ENCODE results near the gene SMYD2. TPM values are rescaled to one million over a fixed set of nuclear protein-coding genes. Genes with fewer than 3 reads are reported as not detected.

The SMYD2 gene
- total and polyA plus RNA-seq, 2 of the 8 experiments (the other 6 are each of a cell fraction or from before 2014, with no cell fraction given): 3.0 to 5.2 TPM

GRCh38 chr1:214272964-214273533 lies 7.9 kb upstream of the SMYD2 start:
- H3K4me1 ChIP-seq (replicated peaks in 1 of 4; ENCODE audit: control insufficient read depth in 3 of 4, insufficient read depth in 4 of 4, low read length in 3 of 4): peaks cover 0 to 2% (median 0%) of the 10 kb centered on the region in 4 experiments; a peak in 4 of 7 replicates
- DNase-seq (ENCODE audit: low read depth in 1 of 2, low spot score in 2 of 2) (no peak), FAIRE-seq (no peak)
- ChIA-PET CTCF (ENCODE audit: partially characterized antibody) (interaction anchor here (1.0 to 5.2 kb wide), 10 partner anchors 10 to 63 kb away, joined by 3 to 130 read pairs (median 6); no protein-coding TSS in a partner anchor), POLR2A (ENCODE audit: partially characterized antibody) (no interaction called here)
- H2BK12ac ChIP-seq (ENCODE audit: low read depth, low read length): no peak overlapping the region
- H4K8ac ChIP-seq (ENCODE audit: extremely low read depth, insufficient read depth, low read length): no peak overlapping the region
- no peak overlapping the region for H2BK5ac ChIP-seq (ENCODE audit: low read depth, low read length)
- no peak overlapping the region for H2BK120ac ChIP-seq (replicated peaks; ENCODE audit: low read depth, low read length)
- no peak overlapping the region for H4K91ac ChIP-seq (replicated peaks; ENCODE audit: insufficient read length, low read length)
- no peak overlapping the region for H3K23ac ChIP-seq (ENCODE audit: insufficient read length)
- H3K36me3 ChIP-seq (ENCODE audit: control insufficient read depth in 2 of 4, insufficient read depth in 4 of 4, low read length in 3 of 4): no peaks in the 10 kb centered on the region
- H3K27me3 ChIP-seq (replicated peaks in 1 of 4; ENCODE audit: control insufficient read depth in 3 of 4, extremely low read depth in 1 of 4, insufficient read depth in 3 of 4, low read length in 3 of 4): no peaks in the 10 kb centered on the region
- no peak overlapping the region for H3K4me3 ChIP-seq (ENCODE audit: extremely low read depth in 1 of 4, insufficient read depth in 2 of 4, low read depth in 3 of 4, low read length in 4 of 4)
- no peaks in the 10 kb centered on the region for H3K9me3 ChIP-seq (ENCODE audit: insufficient read depth in 2 of 2, low read depth in 1 of 2, low read length in 1 of 2)
- WGBS, 2 experiments (ENCODE audit: extremely low coverage in 1 of 2, insufficient coverage in 1 of 2, insufficient read length in 1 of 2, insufficient replicate concordance in 2 of 2, low coverage in 1 of 2, low lambda C conversion rate in 2 of 2, missing lambda C conversion rate in 1 of 2): 91% methylated on average over 2 of the region's 2 CpGs; no CpG with 5 or more reads in 1 of the 2 experiments
- H3K23me2 ChIP-seq (ENCODE audit: low read depth, low read length): no peaks in the 10 kb centered on the region
- H3K79me2 ChIP-seq (ENCODE audit: control insufficient read depth in 1 of 2, insufficient read depth in 2 of 2, low read length in 2 of 2): no peaks in the 10 kb centered on the region
- no peak overlapping the region for H3K56ac ChIP-seq (replicated peaks; ENCODE audit: insufficient read length, low read depth, low read length)
- no peaks in the 10 kb centered on the region for H4K20me1 ChIP-seq (replicated peaks in 1 of 2; ENCODE audit: control insufficient read depth in 1 of 2, insufficient read depth in 2 of 2, low read length in 2 of 2)
- H3K14ac ChIP-seq (ENCODE audit: insufficient read length): no peak overlapping the region
- no peak overlapping the region for H3K9ac ChIP-seq (replicated peaks in 1 of 4; ENCODE audit: extremely low read depth in 1 of 4, low read depth in 3 of 4, low read length in 3 of 4)
- H2AFZ ChIP-seq (ENCODE audit: low read length): no peak overlapping the region
- no peak overlapping the region for H3K27ac ChIP-seq (ENCODE audit: low read depth, low read length)
- no peaks in the 10 kb centered on the region for H3K79me1 ChIP-seq (ENCODE audit: low read depth, low read length)
- H3K4me2 ChIP-seq (ENCODE audit: insufficient read depth in 1 of 2, low read depth in 2 of 2, low read length in 2 of 2): no peak overlapping the region
- no peak overlapping the region for H3K18ac ChIP-seq (ENCODE audit: extremely low read depth, low read length)
- no peak overlapping the region for H2BK20ac ChIP-seq (ENCODE audit: low read length)
- H3K4ac ChIP-seq (replicated peaks; ENCODE audit: insufficient read length, low read depth, low read length): no peak overlapping the region
- H2AK5ac ChIP-seq (ENCODE audit: low read depth, low read length): no peak overlapping the region
- no peak overlapping the region for H2BK15ac ChIP-seq (ENCODE audit: low read length)
- no peak overlapping the region for H4K5ac ChIP-seq (ENCODE audit: insufficient read length, low read depth, low read length)
- TF ChIP-seq TEAD4 (IDR thresholded peaks at IDR 0.05; ENCODE audit: low read depth, low read length) (no peak), EGR1 (IDR thresholded peaks at IDR 0.05; ENCODE audit: borderline replicate concordance, low read depth, low read length) (no peak), CREB1 (IDR thresholded peaks at IDR 0.05) (no peak), FOSL1 (IDR thresholded peaks at IDR 0.05; ENCODE audit: insufficient read depth, low read depth, low read length) (no peak), MAFK (IDR thresholded peaks at IDR 0.05; ENCODE audit: low read depth, low read length) (no peak), TAF7 (optimal IDR thresholded peaks at IDR 0.05; ENCODE audit: borderline replicate concordance, low read depth, low read length) (no peak), HDAC2 (IDR thresholded peaks at IDR 0.05; ENCODE audit: borderline replicate concordance in 1 of 2, low read depth in 2 of 2, low read length in 2 of 2) (no peak), KDM4A (IDR thresholded peaks at IDR 0.05; ENCODE audit: low read depth, low read length, severe bottlenecking) (no peak), NRF1 (IDR thresholded peaks at IDR 0.05; ENCODE audit: low read depth, low read length) (no peak), JUND (IDR thresholded peaks at IDR 0.05; ENCODE audit: low read length) (no peak), BRCA1 (IDR thresholded peaks at IDR 0.05; ENCODE audit: low read depth, low read length) (no peak), BACH1 (IDR thresholded peaks at IDR 0.05; ENCODE audit: low read length) (no peak), USF2 (IDR thresholded peaks at IDR 0.05; ENCODE audit: low read length) (no peak)

All from H1 (cell line).